GM12865 (cell line): ENCODE measurements around the gene STARD10.

Source experiments
- DNase-seq: peaks from one replicate; pipeline ENCODE4 v3.0.0; 2010; ENCODE audit warnings: low read depth
- H3K4me3 ChIP-seq: 2 replicates; pipeline ENCODE4 v1.5.1; 2011; ENCODE audit warnings: mild to moderate bottlenecking, low read depth, low read length, control low read depth
- TF ChIP-seq, protein P1 (sequence below): IDR thresholded peaks from 2 replicates; pipeline ENCODE4 v1.5.1; 2011; ENCODE audit warnings: low read length, control low read depth, low read depth, inconsistent platforms; ENCODE audit not compliant: insufficient read depth; ENCODE audit errors: missing control alignments

Gene STARD10

DNA sequence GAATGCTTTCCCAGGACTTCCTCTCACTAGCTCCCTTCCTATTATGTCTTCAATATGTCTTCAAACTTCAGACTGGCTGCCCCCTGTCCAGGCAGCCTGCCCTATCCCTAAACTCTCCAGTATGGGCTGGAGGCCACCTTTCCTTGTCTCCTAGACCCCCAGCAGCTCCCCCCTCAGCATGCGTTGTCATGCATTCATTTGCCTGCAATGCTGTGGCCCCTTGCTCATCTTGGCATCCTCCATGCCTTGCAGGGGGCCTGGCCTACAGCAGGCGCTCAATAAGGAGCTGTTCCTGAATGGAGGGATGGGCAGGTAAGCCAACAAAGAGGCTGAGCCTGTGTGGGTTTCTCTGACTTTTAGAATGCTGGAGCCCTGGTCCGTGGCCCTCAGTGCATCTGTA is 25.3 kb downstream of the STARD10 start:
- TF ChIP-seq, protein P1, sequence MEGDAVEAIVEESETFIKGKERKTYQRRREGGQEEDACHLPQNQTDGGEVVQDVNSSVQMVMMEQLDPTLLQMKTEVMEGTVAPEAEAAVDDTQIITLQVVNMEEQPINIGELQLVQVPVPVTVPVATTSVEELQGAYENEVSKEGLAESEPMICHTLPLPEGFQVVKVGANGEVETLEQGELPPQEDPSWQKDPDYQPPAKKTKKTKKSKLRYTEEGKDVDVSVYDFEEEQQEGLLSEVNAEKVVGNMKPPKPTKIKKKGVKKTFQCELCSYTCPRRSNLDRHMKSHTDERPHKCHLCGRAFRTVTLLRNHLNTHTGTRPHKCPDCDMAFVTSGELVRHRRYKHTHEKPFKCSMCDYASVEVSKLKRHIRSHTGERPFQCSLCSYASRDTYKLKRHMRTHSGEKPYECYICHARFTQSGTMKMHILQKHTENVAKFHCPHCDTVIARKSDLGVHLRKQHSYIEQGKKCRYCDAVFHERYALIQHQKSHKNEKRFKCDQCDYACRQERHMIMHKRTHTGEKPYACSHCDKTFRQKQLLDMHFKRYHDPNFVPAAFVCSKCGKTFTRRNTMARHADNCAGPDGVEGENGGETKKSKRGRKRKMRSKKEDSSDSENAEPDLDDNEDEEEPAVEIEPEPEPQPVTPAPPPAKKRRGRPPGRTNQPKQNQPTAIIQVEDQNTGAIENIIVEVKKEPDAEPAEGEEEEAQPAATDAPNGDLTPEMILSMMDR, result no peak
- DNase-seq, result no peak
- no peak overlapping the region for H3K4me3 ChIP-seq

GRCh38 chr11:72767203-72768062 is 26.4 kb downstream of the STARD10 start:
- H3K4me3 ChIP-seq, result no peak overlapping the region
- TF ChIP-seq, protein P1, result no peak
- no peak for DNase-seq

DNA sequence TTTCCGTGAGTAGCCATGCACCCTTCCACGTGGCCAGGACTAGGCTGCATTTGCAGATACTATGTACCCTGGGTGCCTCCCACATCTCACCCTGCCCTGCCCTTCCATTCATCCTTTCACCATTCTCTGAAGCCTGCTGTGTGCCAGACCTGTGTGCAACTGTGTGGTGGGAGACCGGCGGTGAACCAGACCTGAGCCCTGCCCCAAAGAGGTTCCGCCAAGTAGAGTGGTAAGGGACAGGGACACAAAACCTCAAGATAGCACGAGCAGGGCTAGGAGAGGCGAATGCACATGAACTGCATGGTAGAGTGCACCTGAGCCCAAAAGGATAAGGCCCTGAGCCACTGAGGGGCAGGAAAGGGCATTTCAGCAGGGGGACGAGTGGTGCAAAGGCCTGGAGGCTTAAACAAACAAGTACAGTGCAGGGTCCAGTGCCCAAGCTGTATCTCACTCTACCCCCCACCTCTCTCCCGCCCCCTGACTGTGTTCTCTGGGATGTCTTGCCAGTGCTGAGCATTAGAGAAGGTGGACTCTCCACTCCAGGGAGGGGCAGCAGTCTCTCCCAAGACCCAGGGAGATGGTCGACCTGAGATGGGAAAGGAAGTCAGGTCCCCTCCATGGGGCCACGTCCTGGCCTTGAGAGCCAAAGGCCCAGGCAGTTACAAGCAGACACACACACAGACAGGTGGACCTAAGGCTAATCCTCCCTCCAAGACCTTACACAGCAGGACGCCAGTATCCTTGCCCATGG is 27.5 kb downstream of the STARD10 start:
- no peak overlapping the region for H3K4me3 ChIP-seq
- DNase-seq, result no peak
- TF ChIP-seq, protein P1, result no peak

- TF ChIP-seq, protein P1, result no peak
- no peak overlapping the region for H3K4me3 ChIP-seq
- DNase-seq, result no peak
Observed at GRCh38 chr11:72764503-72764902, 29.3 kb downstream of the STARD10 start.

GRCh38 chr11:72763823-72764222 is 30.0 kb downstream of the STARD10 start:
- no peak overlapping the region for H3K4me3 ChIP-seq
- TF ChIP-seq, protein P1, result no peak
- no peak for DNase-seq

DNA sequence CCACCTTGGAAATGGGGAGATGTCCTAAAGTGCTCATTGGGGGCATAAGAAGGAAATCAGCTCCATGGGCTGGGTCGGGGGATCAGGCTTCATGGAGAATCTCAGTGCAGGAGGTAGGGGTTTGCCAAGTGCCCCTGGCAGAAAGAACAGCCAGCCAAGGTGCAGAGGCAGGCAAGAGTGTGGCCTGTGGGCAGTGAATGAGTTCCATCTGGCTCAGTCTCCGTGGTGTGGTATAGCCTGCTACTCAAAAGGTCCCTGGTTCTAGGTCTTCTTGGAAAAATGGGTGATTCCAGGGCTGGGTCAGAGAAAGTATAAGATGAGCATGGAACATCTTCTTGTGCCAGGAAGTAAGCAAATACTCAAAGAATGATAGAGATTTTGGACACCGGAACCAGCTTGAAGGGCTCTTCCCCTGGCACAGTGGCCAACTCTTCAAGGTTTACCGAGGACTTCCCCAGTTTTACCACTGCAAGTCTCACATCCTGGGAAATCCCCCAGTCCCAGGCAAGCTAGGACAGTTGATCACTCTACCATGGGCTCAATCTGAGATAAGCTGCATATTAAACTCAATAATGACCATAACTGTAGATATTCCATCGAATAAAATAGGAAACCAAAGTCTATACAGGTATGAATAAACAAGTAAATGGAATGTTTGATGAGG is 31.1 kb downstream of the STARD10 start:
- DNase-seq, result peak; percentile 80
- no peak overlapping the region for H3K4me3 ChIP-seq
- TF ChIP-seq, protein P1, result no peak
